Liver (tissue), 9 donors: ENCODE data around the gene CD320. TPM values are rescaled to one million over a fixed set of nuclear protein-coding genes. Genes with fewer than 3 reads are reported as not detected.

ENCODE experiments used
- DNase-seq: peaks from one replicate; pipeline ENCODE4 v3.0.0-alpha.2; 2017; ENCODE audit warnings: low spot score
- H3K27ac ChIP-seq, 2 donors: one replicate each; pipeline ENCODE4 v1.7.0; 2013; ENCODE audit warnings: inconsistent platforms in 2 of 2, low read length in 2 of 2, control low read depth in 1 of 2, low read depth in 1 of 2, mild to moderate bottlenecking in 1 of 2
- H3K27me3 ChIP-seq, 4 donors: one replicate each; pipeline versions ENCODE4 v1.6.1 to v1.7.0; 2013; ENCODE audit warnings: low read length in 3 of 4, inconsistent platforms in 1 of 4, mild to moderate bottlenecking in 1 of 4, moderate library complexity in 1 of 4; ENCODE audit not compliant: control insufficient read depth in 4 of 4, insufficient read depth in 4 of 4
- H3K36me3 ChIP-seq, 4 donors: one replicate each; pipeline versions ENCODE4 v1.6.1 to v1.7.0; 2013; ENCODE audit warnings: low read length in 3 of 4, mild to moderate bottlenecking in 3 of 4, low read depth in 1 of 4, moderate library complexity in 1 of 4; ENCODE audit not compliant: control insufficient read depth in 4 of 4, insufficient read depth in 3 of 4
- H3K4me1 ChIP-seq, 4 donors: one replicate each; pipeline versions ENCODE4 v1.6.1 to v1.7.0; 2013; ENCODE audit warnings: low read length in 3 of 4, mild to moderate bottlenecking in 3 of 4, moderate library complexity in 1 of 4; ENCODE audit not compliant: control insufficient read depth in 4 of 4, insufficient read depth in 4 of 4
- H3K4me3 ChIP-seq, 3 donors: one replicate each; pipeline versions ENCODE4 v1.6.1 to v1.7.0; 2013; ENCODE audit warnings: low read length in 3 of 3, control low read depth in 1 of 3, low read depth in 1 of 3, mild to moderate bottlenecking in 1 of 3
- H3K9ac ChIP-seq, 2 donors: one replicate each; pipeline ENCODE4 v1.7.0; 2013; ENCODE audit warnings: low read length in 2 of 2, mild to moderate bottlenecking in 2 of 2, moderate library complexity in 2 of 2, control low read depth in 1 of 2, low read depth in 1 of 2
- H3K9me3 ChIP-seq, 4 donors: one replicate each; pipeline versions ENCODE4 v1.6.1 to v1.7.0; 2013; ENCODE audit warnings: low read length in 3 of 4; ENCODE audit not compliant: control insufficient read depth in 4 of 4
- CTCF ChIP-seq: fragments of 150-350 bp; IDR thresholded peaks from 2 replicates; pipeline ENCODE4 v1.5.1; 2017; ENCODE audit warnings: improper control_type of control experiment, low read depth, low read length; ENCODE audit not compliant: missing input control
- EGR1 ChIP-seq, 2 donors: IDR thresholded peaks; 2 replicates each; pipeline ENCODE4 v1.6.1; 2016 to 2018; ENCODE audit warnings: antibody characterized with exemption in 2 of 2, low read depth in 2 of 2
- FOXA1 ChIP-seq: IDR thresholded peaks from 2 replicates; pipeline ENCODE4 v1.6.1; 2016; ENCODE audit warnings: antibody characterized with exemption
- HNF4A ChIP-seq, 2 donors: conservative IDR thresholded peaks; 2 replicates each; pipeline ENCODE4 v1.6.1; 2016; ENCODE audit warnings: antibody characterized with exemption in 2 of 2, mild to moderate bottlenecking in 2 of 2
- RAD21 ChIP-seq, 2 donors: IDR thresholded peaks; 2 replicates each; pipeline ENCODE4 v1.6.1; 2016; ENCODE audit warnings: antibody characterized with exemption in 2 of 2, mild to moderate bottlenecking in 2 of 2
- REST ChIP-seq: IDR thresholded peaks from 2 replicates; pipeline ENCODE4 v1.6.1; 2016; ENCODE audit warnings: antibody characterized with exemption, mild to moderate bottlenecking
- RXRA ChIP-seq, 2 donors: IDR thresholded peaks; 2 replicates each; pipeline ENCODE4 v1.6.1; 2017 to 2018; ENCODE audit warnings: antibody characterized with exemption in 2 of 2, mild to moderate bottlenecking in 1 of 2
- SP1 ChIP-seq: IDR thresholded peaks from 2 replicates; pipeline ENCODE4 v1.6.1; 2018; ENCODE audit warnings: antibody characterized with exemption, mild to moderate bottlenecking
- TAF1 ChIP-seq: conservative IDR thresholded peaks from 2 replicates; pipeline ENCODE4 v1.6.1; 2016; ENCODE audit warnings: antibody characterized with exemption, mild to moderate bottlenecking
- ZBTB33 ChIP-seq: IDR thresholded peaks from 2 replicates; pipeline ENCODE4 v1.6.1; 2016; ENCODE audit warnings: antibody characterized with exemption
- WGBS: extraction: QIAGEN DNeasy Blood & Tissue Kit; methylation state at CpG from one replicate; pipeline ENCODE4 v1.1.7; 2013; 5-methylcytosine and 5-hydroxymethylcytosine counted together
- polyA plus RNA-seq, 2 donors: library from polyadenylated mRNA; stranded (reverse) in 1 of 2; unstranded in 1 of 2; fragments of 200-250 nt in 1 of 2; fragments of >200 nt in 1 of 2; fragmentation: Nextera tagmentation in 1 of 2; extraction: Ambion mirVana in 1 of 2; gene quantifications; one replicate each; pipeline versions ENCODE4 v1.2.1 to v1.2.3, GENCODE V29; 2013 to 2015
- total RNA-seq, 2 donors: library from RNA; depleted of rRNA; stranded (reverse); fragments of >200 nt; gene quantifications; one replicate each; pipeline ENCODE4 v1.2.3, GENCODE V29; 2014
- donor health status: healthy.
- donor health status: healthy.
- donor health status: healthy.
- donor health status: healthy.
- donor health status: healthy.

CD320 gene
- total and polyA plus RNA-seq, 4 donors = 6.7 to 18.0 (median 12.6) TPM

GRCh38 chr19:8322638-8322997, 14.5 kb upstream of the CD320 start:
- Histone ChIP-seq H3K9me3 (no peaks in the 10 kb centered on the region), H3K27me3 (no peaks in the 10 kb centered on the region), H3K4me3 (peak overlapping the region in 2 of 3 donors; percentile 27 to 93), H3K36me3 (peaks cover 0 to 8% (median 4%) of the 10 kb centered on the region in 4 donors), H3K4me1 (peaks cover 13 to 35% (median 24%) of the 10 kb centered on the region in 4 donors), H3K27ac (no peak overlapping the region), H3K9ac (no peak overlapping the region)
- TF ChIP-seq TAF1 (no peak), RAD21 (IDR thresholded peaks at IDR 0.05) (no peak)
- DNase-seq = no peak
- 73% methylated on average over 7 of the region's 7 CpGs for WGBS

GRCh38 chr19:8321986-8322637, 14.0 kb upstream of the CD320 start:
- peaks cover 13 to 35% (median 24%) of the 10 kb centered on the region in 4 donors for H3K4me1 ChIP-seq
- H3K36me3 ChIP-seq = peaks cover 0 to 8% (median 4%) of the 10 kb centered on the region in 4 donors
- no peak for DNase-seq
- peak overlapping the region; percentile 81 to 96 for H3K9ac ChIP-seq
- no peaks in the 10 kb centered on the region for H3K9me3 ChIP-seq
- peak overlapping the region; percentile 88 to 89 for H3K27ac ChIP-seq
- H3K27me3 ChIP-seq = no peaks in the 10 kb centered on the region
- 25% methylated on average over 30 of the region's 30 CpGs for WGBS
- TF ChIP-seq RXRA (IDR thresholded peaks at IDR 0.05) (no peak), EGR1 (IDR thresholded peaks at IDR 0.05; ENCODE audit: low read depth in 2 of 2) (no peak), CTCF (no peak), HNF4A (conservative IDR thresholded peaks at IDR 0.05) (no peak), REST (no peak), SP1 (no peak), ZBTB33 (no peak), RAD21 (IDR thresholded peaks at IDR 0.05) (no peak), FOXA1 (no peak)
- peak overlapping the region; percentile 90 to 94 (median 93) for H3K4me3 ChIP-seq
